Left ventricle myocardium inferior (tissue), 1 donor: ENCODE measurements around the gene CFAP46. TPM values are rescaled to one million over a fixed set of nuclear protein-coding genes. Genes with fewer than 3 reads are reported as not detected.
"Not testable (repeated sequence)": the region's sequence is repeated elsewhere in the genome, so short reads cannot be mapped to it uniquely, and the experiment has no call there.

Source experiments
- DNase-seq: peaks from one replicate; pipeline ENCODE4 v3.0.0-alpha.2; 2020
- H3K27ac ChIP-seq: fragments of 200-600 bp; replicated peaks from 2 replicates; pipeline ENCODE4 v1.8.0; 2021
- H3K27me3 ChIP-seq: fragments of 200-600 bp; 2 replicates; pipeline ENCODE4 v1.8.0; 2021; ENCODE audit warnings: low read depth
- H3K36me3 ChIP-seq: fragments of 200-600 bp; 2 replicates; pipeline ENCODE4 v1.8.0; 2021
- H3K4me1 ChIP-seq: fragments of 200-600 bp; 2 replicates; pipeline ENCODE4 v1.8.0; 2021
- H3K4me3 ChIP-seq: fragments of 200-600 bp; 2 replicates; pipeline ENCODE4 v1.8.0; 2021; ENCODE audit warnings: mild to moderate bottlenecking, moderate library complexity
- H3K9me3 ChIP-seq: fragments of 200-600 bp; replicated peaks from 2 replicates; pipeline ENCODE4 v1.8.0; 2021
- CTCF ChIP-seq: fragments of 200-600 bp; IDR thresholded peaks from 2 replicates; pipeline ENCODE4 v1.8.0; 2021; ENCODE audit warnings: antibody characterized with exemption, mild to moderate bottlenecking, borderline replicate concordance
- intact Hi-C: fragments of 100-400 bp; cut with micrococcal nuclease; formaldehyde crosslinking; loops from one replicate; pipeline ENCODE4 v1.11.0; 2022
- total RNA-seq: library from RNA; stranded (reverse); fragmentation: NEBNext Ultra II Directional; extraction: Animal tissue kit (Norgen Biotek cat#: 25700); gene quantifications from one replicate; pipeline ENCODE4 v1.2.1, GENCODE V29; 2021
- donor health status: DM: no; HTN: yes; CAD: no; lungs with severe emphysema.

CFAP46 gene
- total RNA-seq, 1 donor from 2014 or later, result 0.99 TPM

- peaks cover 4% of the 10 kb centered on the region for H3K27me3 ChIP-seq
- no peak for TF ChIP-seq CTCF
- H3K27ac ChIP-seq, result no peak overlapping the region
- DNase-seq, result no peak
- no peaks in the 10 kb centered on the region for H3K36me3 ChIP-seq
- H3K4me3 ChIP-seq, result no peak overlapping the region
- intact Hi-C loops, result no loop called here
- no peaks in the 10 kb centered on the region for H3K4me1 ChIP-seq
- H3K9me3 ChIP-seq, result peaks cover 23% of the 10 kb centered on the region
Measured at GRCh38 chr10:132905661-132906060, 36.7 kb downstream of the CFAP46 start.

- H3K36me3 ChIP-seq, result no peaks in the 10 kb centered on the region
- TF ChIP-seq CTCF, result no peak
- DNase-seq, result no peak
- peaks cover 23% of the 10 kb centered on the region for H3K9me3 ChIP-seq
- H3K4me1 ChIP-seq, result no peaks in the 10 kb centered on the region
- H3K4me3 ChIP-seq, result no peak overlapping the region
- H3K27me3 ChIP-seq, result peaks cover 4% of the 10 kb centered on the region
- intact Hi-C loops, result no loop called here
- H3K27ac ChIP-seq, result no peak overlapping the region
Measured at GRCh38 chr10:132904814-132905649, 37.3 kb downstream of the CFAP46 start.

- no peaks in the 10 kb centered on the region for H3K36me3 ChIP-seq
- H3K27me3 ChIP-seq, result peaks cover 9% of the 10 kb centered on the region
- TF ChIP-seq CTCF, result peak; percentile 82
- H3K27ac ChIP-seq, result no peak overlapping the region
- no peaks in the 10 kb centered on the region for H3K4me1 ChIP-seq
- peak; percentile 14 for DNase-seq
- H3K9me3 ChIP-seq, result peaks cover 23% of the 10 kb centered on the region
- H3K4me3 ChIP-seq, result no peak overlapping the region
- intact Hi-C loops, result no loop called here
Measured at GRCh38 chr10:132904181-132904813, 38.1 kb downstream of the CFAP46 start.

- H3K27ac ChIP-seq, H3K36me3 ChIP-seq, H3K4me1 ChIP-seq, intact Hi-C loops, DNase-seq, H3K4me3 ChIP-seq: not testable (repeated sequence)
- Histone ChIP-seq H3K9me3 (peaks cover 23% of the 10 kb centered on the region), H3K27me3 (peaks cover 19% of the 10 kb centered on the region)
Measured at GRCh38 chr10:132902656-132903575, 39.5 kb downstream of the CFAP46 start.

- Histone ChIP-seq H3K27me3 (peaks cover 25% of the 10 kb centered on the region), H3K4me3 (no peak overlapping the region), H3K27ac (no peak overlapping the region), H3K36me3 (no peaks in the 10 kb centered on the region), H3K9me3 (peaks cover 35% of the 10 kb centered on the region), H3K4me1 (no peaks in the 10 kb centered on the region)
- no peak for TF ChIP-seq CTCF
- DNase-seq, result no peak
- intact Hi-C loops, result no loop called here
Measured at GRCh38 chr10:132901351-132901750, 41.0 kb downstream of the CFAP46 start.
